AML-193 (cell line): ENCODE measurements around the gene ACVRL1.

Experiments
- DNase-seq, 2 experiments: peaks; one replicate each; lab custom pipeline; 2025; lab: John Stamatoyannopoulos, UW

Gene ACVRL1

GRCh38 chr12:51963477-51963876 is 56.2 kb downstream of the ACVRL1 start:
- DNase-seq: no peak

- no peak for DNase-seq
Measured at GRCh38 chr12:51969643-51970042, 62.3 kb downstream of the ACVRL1 start.

- no peak for DNase-seq
Measured at GRCh38 chr12:51970904-51971646, 63.8 kb downstream of the ACVRL1 start.

GRCh38 chr12:51971679-51972421 is 64.5 kb downstream of the ACVRL1 start:
- peak; percentile 35 to 54 for DNase-seq

GRCh38 chr12:51972422-51972812 is 65.1 kb downstream of the ACVRL1 start:
- peak in 1 of 2 experiments; percentile 32 for DNase-seq

- DNase-seq: peak; percentile 94 to 95
Measured at GRCh38 chr12:51972849-51973273, 65.6 kb downstream of the ACVRL1 start.
